ENCODE data around the gene YBX3. TPM values are rescaled to one million over a fixed set of nuclear protein-coding genes. Genes with fewer than 3 reads are reported as not detected.

YBX3 gene
- total RNA-seq, 4 donors from 2014 or later, result 77.1 to 291 (median 151) TPM

GRCh38 chr12:10705655-10706054 is 17.5 kb downstream of the YBX3 start:
- H3K9me3 ChIP-seq, result no peaks in the 10 kb centered on the region
- peaks cover 0 to 72% (median 0%) of the 10 kb centered on the region in 3 donors for H3K36me3 ChIP-seq
- no peak for TF ChIP-seq POLR2A (IDR thresholded peaks at IDR 0.05)
- TF ChIP-seq CTCF (IDR thresholded peaks at IDR 0.05), result no peak
- DNase-seq, result no peak
- no peak overlapping the region for H3K4me3 ChIP-seq
- H3K4me1 ChIP-seq, result no peaks in the 10 kb centered on the region
- no peak overlapping the region for H3K27ac ChIP-seq
- no peaks in the 10 kb centered on the region for H3K27me3 ChIP-seq

- H3K9me3 ChIP-seq, result no peaks in the 10 kb centered on the region
- no peaks in the 10 kb centered on the region for H3K4me1 ChIP-seq
- no peak for TF ChIP-seq CTCF (IDR thresholded peaks at IDR 0.05)
- TF ChIP-seq POLR2A (IDR thresholded peaks at IDR 0.05), result no peak
- no peak overlapping the region for H3K4me3 ChIP-seq
- H3K27ac ChIP-seq, result no peak overlapping the region
- DNase-seq, result no peak
- H3K27me3 ChIP-seq, result no peaks in the 10 kb centered on the region
- peaks cover 0 to 72% (median 0%) of the 10 kb centered on the region in 3 donors for H3K36me3 ChIP-seq
Observed at GRCh38 chr12:10701843-10702242, 21.3 kb downstream of the YBX3 start.

GRCh38 chr12:10701131-10701681 is 21.9 kb downstream of the YBX3 start:
- no peak overlapping the region for H3K27ac ChIP-seq
- DNase-seq, result no peak
- TF ChIP-seq CTCF (IDR thresholded peaks at IDR 0.05) (no peak), POLR2A (IDR thresholded peaks at IDR 0.05) (no peak)
- no peaks in the 10 kb centered on the region for H3K27me3 ChIP-seq
- no peaks in the 10 kb centered on the region for H3K4me1 ChIP-seq
- H3K9me3 ChIP-seq, result no peaks in the 10 kb centered on the region
- peaks cover 0 to 69% (median 0%) of the 10 kb centered on the region in 3 donors for H3K36me3 ChIP-seq
- H3K4me3 ChIP-seq, result no peak overlapping the region

- Histone ChIP-seq H3K27ac (no peak overlapping the region), H3K27me3 (no peaks in the 10 kb centered on the region), H3K4me1 (no peaks in the 10 kb centered on the region), H3K36me3 (peaks cover 0 to 69% (median 0%) of the 10 kb centered on the region in 3 donors), H3K4me3 (no peak overlapping the region), H3K9me3 (no peaks in the 10 kb centered on the region)
- DNase-seq, result no peak
- TF ChIP-seq CTCF (IDR thresholded peaks at IDR 0.05) (no peak), POLR2A (IDR thresholded peaks at IDR 0.05) (no peak)
Observed at GRCh38 chr12:10700581-10700980, 22.5 kb downstream of the YBX3 start.

GRCh38 chr12:10697862-10698261 is 25.3 kb downstream of the YBX3 start:
- no peak for DNase-seq

More at GRCh38 chr12:10697862-10698261, 25.3 kb downstream of the YBX3 start:
- Histone ChIP-seq H3K36me3 (peaks cover 0 to 57% (median 0%) of the 10 kb centered on the region in 3 donors), H3K4me1 (no peaks in the 10 kb centered on the region), H3K27ac (no peak overlapping the region), H3K9me3 (no peaks in the 10 kb centered on the region), H3K4me3 (no peak overlapping the region), H3K27me3 (no peaks in the 10 kb centered on the region)
- TF ChIP-seq CTCF (IDR thresholded peaks at IDR 0.05) (no peak), POLR2A (IDR thresholded peaks at IDR 0.05) (no peak)

Data from Peyer's patch (tissue), 4 donors.